SJSA1 (cell line): ENCODE data around the gene LAG3. TPM values are rescaled to one million over a fixed set of nuclear protein-coding genes. Genes with fewer than 3 reads are reported as not detected.
A peak's percentile ranks its signal among the peaks of the same experiment; 100 is the strongest.

Experiments
- DNase-seq, 2 experiments: peaks; one replicate each; pipeline ENCODE4 v3.0.0-alpha.2; 2015 to 2020; ENCODE audit warnings: low spot score in 2 of 2, low read depth in 1 of 2
- H3K27ac ChIP-seq: fragments of 250-450 bp; sonication (Bioruptor Pico); 2 replicates; pipeline ENCODE4 v1.5.1; 2020; ENCODE audit warnings: mild to moderate bottlenecking, moderate library complexity
- H3K27me3 ChIP-seq: fragments of 250-450 bp; sonication (Bioruptor Pico); replicated peaks from 2 replicates; pipeline ENCODE4 v1.5.1; 2020; ENCODE audit warnings: mild to moderate bottlenecking, moderate library complexity
- H3K36me3 ChIP-seq: fragments of 250-450 bp; sonication (Bioruptor Pico); 2 replicates; pipeline ENCODE4 v1.5.1; 2020; ENCODE audit warnings: mild to moderate bottlenecking
- H3K4me1 ChIP-seq: fragments of 250-450 bp; sonication (Bioruptor Pico); replicated peaks from 2 replicates; pipeline ENCODE4 v1.6.1; 2021; ENCODE audit warnings: mild to moderate bottlenecking
- H3K4me3 ChIP-seq: fragments of 250-450 bp; sonication (Bioruptor Pico); 2 replicates; pipeline ENCODE4 v1.5.1; 2020; ENCODE audit warnings: mild to moderate bottlenecking
- H3K9me3 ChIP-seq: fragments of 250-450 bp; sonication (Bioruptor Pico); replicated peaks from 2 replicates; pipeline ENCODE4 v1.5.1; 2020; ENCODE audit warnings: mild to moderate bottlenecking
- total RNA-seq: library from RNA; depleted of rRNA; stranded (reverse); fragments of >200 nt; shearing (Covaris generic); gene quantifications from 2 replicates; pipeline ENCODE4 v1.2.3, GENCODE V29; 2014

LAG3 gene
- total RNA-seq, 1 experiment from 2014 or later = 0.47 TPM

- no peaks in the 10 kb centered on the region for H3K9me3 ChIP-seq
- peaks cover 44% of the 10 kb centered on the region for H3K36me3 ChIP-seq
- no peak for DNase-seq
- peaks cover 17% of the 10 kb centered on the region for H3K4me1 ChIP-seq
- no peak overlapping the region for H3K27ac ChIP-seq
- H3K27me3 ChIP-seq = no peaks in the 10 kb centered on the region
- no peak overlapping the region for H3K4me3 ChIP-seq
Measured at GRCh38 chr12:6771509-6772330, 600 bp upstream of the LAG3 start.

- no peak for DNase-seq
- Histone ChIP-seq H3K4me1 (peaks cover 14% of the 10 kb centered on the region), H3K36me3 (peaks cover 44% of the 10 kb centered on the region), H3K4me3 (no peak overlapping the region), H3K9me3 (no peaks in the 10 kb centered on the region), H3K27me3 (no peaks in the 10 kb centered on the region), H3K27ac (no peak overlapping the region)
Measured at GRCh38 chr12:6772726-6773589, 638 bp downstream of the LAG3 start.

DNA sequence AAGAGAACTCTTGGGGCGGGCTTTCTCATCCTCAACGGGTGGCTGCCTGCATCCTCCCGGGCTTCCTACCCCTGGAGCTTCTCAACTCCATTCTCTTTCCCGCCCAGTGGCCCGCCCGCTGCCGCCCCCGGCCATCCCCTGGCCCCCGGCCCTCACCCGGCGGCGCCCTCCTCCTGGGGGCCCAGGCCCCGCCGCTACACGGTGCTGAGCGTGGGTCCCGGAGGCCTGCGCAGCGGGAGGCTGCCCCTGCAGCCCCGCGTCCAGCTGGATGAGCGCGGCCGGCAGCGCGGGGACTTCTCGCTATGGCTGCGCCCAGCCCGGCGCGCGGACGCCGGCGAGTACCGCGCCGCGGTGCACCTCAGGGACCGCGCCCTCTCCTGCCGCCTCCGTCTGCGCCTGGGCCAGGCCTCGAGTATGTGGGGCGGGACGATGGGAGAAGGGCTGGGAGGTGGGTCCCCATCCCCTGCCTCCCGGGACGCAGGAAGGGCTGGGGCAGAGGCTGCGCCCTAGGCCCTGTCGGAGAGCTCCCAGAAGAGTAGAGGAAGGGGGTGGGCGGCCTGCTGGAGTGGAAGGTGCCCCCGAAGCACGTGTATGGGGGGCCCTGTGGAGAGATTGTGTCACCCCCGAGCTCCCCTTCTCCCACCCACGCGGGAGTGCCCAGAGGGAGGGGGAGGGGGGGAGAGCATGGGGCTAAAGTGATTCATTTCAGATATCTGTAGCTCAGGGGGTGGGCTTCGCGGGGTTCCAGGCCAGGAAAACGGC lies 1.5 kb downstream of the LAG3 start:
- Histone ChIP-seq H3K36me3 (peaks cover 38% of the 10 kb centered on the region), H3K4me1 (peaks cover 11% of the 10 kb centered on the region), H3K27me3 (no peaks in the 10 kb centered on the region), H3K27ac (no peak overlapping the region), H3K9me3 (no peaks in the 10 kb centered on the region), H3K4me3 (no peak overlapping the region)
- no peak for DNase-seq

DNA sequence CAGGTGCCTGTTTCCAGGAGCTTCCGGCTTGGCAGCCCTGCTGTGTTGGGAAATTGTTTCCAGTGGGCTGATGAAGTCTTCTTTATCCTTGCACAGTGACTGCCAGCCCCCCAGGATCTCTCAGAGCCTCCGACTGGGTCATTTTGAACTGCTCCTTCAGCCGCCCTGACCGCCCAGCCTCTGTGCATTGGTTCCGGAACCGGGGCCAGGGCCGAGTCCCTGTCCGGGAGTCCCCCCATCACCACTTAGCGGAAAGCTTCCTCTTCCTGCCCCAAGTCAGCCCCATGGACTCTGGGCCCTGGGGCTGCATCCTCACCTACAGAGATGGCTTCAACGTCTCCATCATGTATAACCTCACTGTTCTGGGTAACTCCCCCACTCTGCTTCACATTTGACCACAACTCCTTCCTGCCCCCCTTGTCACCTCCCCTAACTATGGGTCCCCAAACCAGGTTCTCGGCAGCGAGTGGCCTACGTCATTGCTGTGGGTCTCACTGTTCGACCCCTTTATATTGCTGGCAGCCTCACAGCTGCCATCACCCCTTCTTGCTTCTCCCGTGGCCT lies 2.3 kb downstream of the LAG3 start:
- DNase-seq = no peak
- H3K36me3 ChIP-seq = peaks cover 33% of the 10 kb centered on the region
- H3K4me1 ChIP-seq = peaks cover 6% of the 10 kb centered on the region
- H3K27ac ChIP-seq = no peak overlapping the region
- no peaks in the 10 kb centered on the region for H3K9me3 ChIP-seq
- no peak overlapping the region for H3K4me3 ChIP-seq
- no peaks in the 10 kb centered on the region for H3K27me3 ChIP-seq

DNA sequence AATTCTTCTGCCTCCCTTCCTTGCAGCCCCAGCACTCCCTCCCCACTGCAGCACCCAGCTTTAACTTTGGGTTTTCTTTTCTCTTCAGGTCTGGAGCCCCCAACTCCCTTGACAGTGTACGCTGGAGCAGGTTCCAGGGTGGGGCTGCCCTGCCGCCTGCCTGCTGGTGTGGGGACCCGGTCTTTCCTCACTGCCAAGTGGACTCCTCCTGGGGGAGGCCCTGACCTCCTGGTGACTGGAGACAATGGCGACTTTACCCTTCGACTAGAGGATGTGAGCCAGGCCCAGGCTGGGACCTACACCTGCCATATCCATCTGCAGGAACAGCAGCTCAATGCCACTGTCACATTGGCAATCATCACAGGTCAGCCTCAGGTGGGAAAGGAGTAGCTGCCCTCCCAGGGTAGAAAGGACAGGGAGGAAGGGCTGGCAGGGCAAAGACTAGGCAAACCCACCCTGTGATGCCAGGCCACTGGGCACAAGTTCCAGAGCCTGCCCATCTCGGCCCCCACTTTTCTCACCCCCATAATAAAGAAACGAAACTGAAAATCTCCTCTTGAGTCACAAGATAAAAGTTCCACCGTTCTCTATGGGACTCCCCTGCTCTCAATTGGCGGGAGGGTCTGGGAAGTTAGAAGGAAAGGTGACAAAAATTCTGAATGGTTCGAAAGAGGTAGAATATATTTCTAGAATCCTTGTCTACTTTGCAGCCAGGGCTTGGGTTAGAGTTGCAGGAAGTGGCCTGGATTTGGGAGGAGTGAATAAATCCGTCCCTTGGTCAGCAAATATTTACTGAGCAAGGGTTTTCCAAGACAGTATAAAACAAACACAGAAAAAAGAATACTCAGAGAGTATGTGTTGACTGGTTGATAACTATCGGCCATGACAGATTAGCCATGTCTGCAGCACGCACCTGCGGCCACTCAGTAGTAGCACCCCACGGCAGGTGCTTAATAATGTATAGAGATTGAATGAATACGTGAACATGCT lies 3.2 kb downstream of the LAG3 start:
- Histone ChIP-seq H3K36me3 (peaks cover 24% of the 10 kb centered on the region), H3K27me3 (no peaks in the 10 kb centered on the region), H3K9me3 (no peaks in the 10 kb centered on the region), H3K27ac (no peak overlapping the region), H3K4me3 (no peak overlapping the region), H3K4me1 (peaks cover 6% of the 10 kb centered on the region)
- DNase-seq = no peak

- no peak overlapping the region for H3K27ac ChIP-seq
- DNase-seq = no peak
Measured at GRCh38 chr12:6777386-6777785, 5.1 kb downstream of the LAG3 start.

DNA sequence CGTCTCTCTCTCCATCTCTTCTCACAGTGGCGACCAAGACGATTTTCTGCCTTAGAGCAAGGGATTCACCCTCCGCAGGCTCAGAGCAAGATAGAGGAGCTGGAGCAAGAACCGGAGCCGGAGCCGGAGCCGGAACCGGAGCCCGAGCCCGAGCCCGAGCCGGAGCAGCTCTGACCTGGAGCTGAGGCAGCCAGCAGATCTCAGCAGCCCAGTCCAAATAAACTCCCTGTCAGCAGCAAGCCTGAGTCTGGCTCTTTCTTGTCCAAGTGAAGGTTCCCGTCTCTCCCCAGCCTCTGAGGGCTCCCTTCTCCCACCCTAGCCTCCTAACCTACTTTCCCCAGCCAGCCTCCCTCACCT lies 5.9 kb downstream of the LAG3 start:
- Histone ChIP-seq H3K36me3 (peaks cover 9% of the 10 kb centered on the region), H3K27ac (no peak overlapping the region), H3K4me1 (peaks cover 6% of the 10 kb centered on the region), H3K4me3 (no peak overlapping the region), H3K27me3 (no peaks in the 10 kb centered on the region), H3K9me3 (no peaks in the 10 kb centered on the region)
- no peak for DNase-seq

More at GRCh38 chr12:6777386-6777785, 5.1 kb downstream of the LAG3 start:
- Histone ChIP-seq H3K27me3 (no peaks in the 10 kb centered on the region), H3K4me3 (no peak overlapping the region), H3K36me3 (peaks cover 9% of the 10 kb centered on the region), H3K9me3 (no peaks in the 10 kb centered on the region), H3K4me1 (peaks cover 6% of the 10 kb centered on the region)

GRCh38 chr12:6778574-6779550 lies 6.5 kb downstream of the LAG3 start:
- peak overlapping the region; percentile 10; the same call in 1 of the 2 replicates for H3K4me3 ChIP-seq
- DNase-seq = peak; percentile 89 to 96
- H3K27ac ChIP-seq = no peak overlapping the region
- no peaks in the 10 kb centered on the region for H3K27me3 ChIP-seq
- no peaks in the 10 kb centered on the region for H3K9me3 ChIP-seq
- peaks cover 9% of the 10 kb centered on the region for H3K36me3 ChIP-seq
- peaks cover 7% of the 10 kb centered on the region for H3K4me1 ChIP-seq

DNA sequence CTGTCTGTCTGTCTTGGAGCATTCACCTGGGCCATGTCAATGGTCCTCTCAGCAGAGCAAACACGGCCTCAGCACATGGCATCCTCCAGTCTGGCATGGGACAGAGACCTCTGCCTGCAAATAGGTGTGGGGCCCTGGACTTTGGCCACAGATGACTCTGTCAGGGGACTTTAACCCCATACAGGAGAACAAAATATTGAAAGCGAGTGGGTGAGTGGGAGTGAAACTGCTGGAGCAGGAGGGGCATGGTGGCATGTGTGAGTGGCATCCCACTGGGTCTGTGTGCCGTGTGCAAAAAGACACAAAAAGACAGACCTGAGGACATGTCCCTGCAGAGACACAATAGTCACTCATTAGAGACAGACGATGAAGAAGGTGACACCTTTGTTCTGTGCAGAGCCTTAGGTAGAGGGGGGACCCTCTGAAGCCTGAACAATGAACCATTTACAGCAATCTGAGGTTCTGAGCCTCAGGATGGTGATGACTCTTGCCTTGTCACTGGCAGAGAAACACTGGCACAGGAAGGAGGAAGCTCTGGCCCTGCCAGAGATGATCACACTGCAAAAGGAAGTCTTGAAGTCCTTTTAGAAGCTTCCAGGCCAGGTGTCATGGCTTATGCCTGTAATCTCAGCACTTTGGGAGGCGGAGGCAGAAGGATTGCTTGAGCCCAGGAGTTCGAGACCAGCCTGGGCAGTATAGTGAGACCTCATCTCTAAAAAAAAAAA lies 7.5 kb downstream of the LAG3 start:
- Histone ChIP-seq H3K9me3 (no peaks in the 10 kb centered on the region), H3K27me3 (no peaks in the 10 kb centered on the region), H3K36me3 (peaks cover 4% of the 10 kb centered on the region), H3K4me1 (peaks cover 15% of the 10 kb centered on the region), H3K27ac (no peak overlapping the region), H3K4me3 (no peak overlapping the region)
- no peak for DNase-seq

DNA sequence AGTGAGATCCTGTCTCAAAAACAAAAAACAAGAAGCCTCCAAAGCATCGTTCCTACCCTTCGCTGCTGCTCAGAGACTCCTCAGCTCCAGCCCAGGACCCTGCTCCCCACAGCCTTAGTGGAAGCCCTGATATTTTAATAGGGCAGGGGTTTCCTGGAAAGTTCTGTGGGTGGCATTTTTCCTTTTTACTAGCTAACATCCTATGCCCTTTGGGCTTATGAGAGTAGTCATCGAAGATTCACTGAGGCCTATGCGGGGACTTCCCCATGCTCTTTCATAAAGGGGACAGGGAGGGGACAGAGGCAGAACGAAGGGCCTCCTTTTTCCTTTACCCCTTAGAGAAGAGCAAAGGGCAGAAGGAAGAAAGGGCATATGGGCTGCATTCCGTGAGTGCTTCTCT lies 8.3 kb downstream of the LAG3 start:
- no peak overlapping the region for H3K27ac ChIP-seq

DNA sequence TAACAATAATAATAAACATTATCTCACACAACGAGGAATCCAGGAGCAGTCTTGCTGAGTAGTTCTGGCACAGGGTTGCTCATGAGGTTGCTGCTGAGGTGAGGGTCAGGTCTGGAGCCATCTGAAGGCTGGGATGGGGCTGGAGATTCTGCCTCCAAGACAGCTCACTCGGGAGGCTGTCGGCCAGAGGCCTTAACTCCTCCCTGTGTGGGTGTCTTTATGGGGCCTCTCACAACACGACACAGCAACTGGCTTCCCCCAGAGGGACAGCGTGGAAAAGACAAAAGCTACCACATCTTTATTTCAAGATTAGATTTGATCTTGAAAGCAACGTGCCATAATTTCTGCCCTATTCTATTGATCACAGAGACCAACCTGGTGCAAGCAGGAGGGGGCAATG lies 9.8 kb downstream of the LAG3 start:
- Histone ChIP-seq H3K36me3 (no peaks in the 10 kb centered on the region; the same call in 1 of the 2 replicates), H3K4me3 (no peak overlapping the region), H3K27ac (no peak overlapping the region), H3K27me3 (no peaks in the 10 kb centered on the region), H3K4me1 (peaks cover 15% of the 10 kb centered on the region), H3K9me3 (no peaks in the 10 kb centered on the region)
- DNase-seq = no peak

More for the DNA sequence above, 8.3 kb downstream of the LAG3 start:
- no peak for DNase-seq
- no peaks in the 10 kb centered on the region for H3K9me3 ChIP-seq
- H3K4me1 ChIP-seq = peaks cover 15% of the 10 kb centered on the region
- no peak overlapping the region for H3K4me3 ChIP-seq
- H3K27me3 ChIP-seq = no peaks in the 10 kb centered on the region
- H3K36me3 ChIP-seq = peaks cover 4% of the 10 kb centered on the region
